GM12874 (cell line): ENCODE measurements around the gene OVCA2.

Experiments used
- CTCF ChIP-seq: IDR thresholded peaks from 2 replicates; pipeline ENCODE4 v1.5.1; 2011; ENCODE audit warnings: low read depth, mild to moderate bottlenecking, control low read depth, low read length, moderate library complexity; ENCODE audit not compliant: insufficient read depth

OVCA2 gene

DNA sequence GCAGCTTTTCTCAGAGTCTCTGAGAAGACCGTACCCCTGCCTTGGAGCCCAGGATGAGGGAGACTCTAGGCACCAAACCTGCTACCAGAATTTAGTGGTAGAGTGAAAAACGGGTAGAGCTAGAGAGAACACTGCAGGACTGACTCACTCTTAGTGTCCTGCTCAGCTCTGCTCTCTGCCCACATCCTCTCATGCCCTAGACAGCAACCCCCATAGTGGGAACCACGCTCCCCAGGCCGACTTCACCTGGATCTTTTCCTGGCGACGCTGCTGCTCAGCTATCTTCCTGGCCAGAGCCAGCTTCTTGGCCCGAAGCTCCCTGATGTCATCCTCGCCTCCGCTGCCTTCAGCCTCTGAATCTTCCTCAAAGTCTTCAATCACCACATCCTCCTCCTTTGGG, 39.7 kb downstream of the OVCA2 start:
- no peak for TF ChIP-seq CTCF

DNA sequence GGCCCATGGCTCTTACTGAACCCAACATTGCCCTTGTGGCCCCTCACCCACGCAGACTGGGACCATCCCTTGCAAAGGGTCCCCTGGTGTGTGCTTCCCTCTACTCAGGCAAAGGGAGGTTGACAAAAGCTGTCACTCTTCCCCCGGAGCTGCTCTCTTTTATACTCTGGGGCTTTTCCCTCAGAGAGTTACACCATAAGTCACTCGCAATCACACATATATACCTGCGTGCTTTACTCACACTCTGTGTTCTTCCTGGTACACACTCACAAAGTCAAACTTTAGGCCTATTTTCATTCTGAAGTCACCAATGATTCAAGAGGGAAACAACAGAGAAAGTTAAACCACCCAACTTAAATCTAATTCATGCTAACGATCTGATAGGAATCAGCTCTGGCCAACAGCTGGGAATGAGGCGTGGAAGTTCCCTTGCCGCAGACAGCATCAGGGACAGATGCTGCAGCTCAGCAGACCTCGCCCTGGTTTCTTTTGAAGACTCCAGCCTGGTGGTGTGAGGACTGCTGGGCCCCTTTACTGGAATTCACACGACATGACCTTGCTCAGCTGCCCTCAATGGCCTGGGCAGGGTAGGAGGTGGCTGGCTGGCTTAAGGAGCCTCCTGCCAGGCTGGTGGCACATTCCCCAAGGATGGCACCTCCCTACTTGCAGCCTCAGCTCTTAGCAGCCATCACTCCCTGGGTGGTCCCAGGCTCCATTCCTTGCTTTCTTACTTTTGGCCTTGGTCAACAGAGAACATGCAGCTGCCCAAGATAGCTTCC, 40.4 kb downstream of the OVCA2 start:
- TF ChIP-seq CTCF = no peak

DNA sequence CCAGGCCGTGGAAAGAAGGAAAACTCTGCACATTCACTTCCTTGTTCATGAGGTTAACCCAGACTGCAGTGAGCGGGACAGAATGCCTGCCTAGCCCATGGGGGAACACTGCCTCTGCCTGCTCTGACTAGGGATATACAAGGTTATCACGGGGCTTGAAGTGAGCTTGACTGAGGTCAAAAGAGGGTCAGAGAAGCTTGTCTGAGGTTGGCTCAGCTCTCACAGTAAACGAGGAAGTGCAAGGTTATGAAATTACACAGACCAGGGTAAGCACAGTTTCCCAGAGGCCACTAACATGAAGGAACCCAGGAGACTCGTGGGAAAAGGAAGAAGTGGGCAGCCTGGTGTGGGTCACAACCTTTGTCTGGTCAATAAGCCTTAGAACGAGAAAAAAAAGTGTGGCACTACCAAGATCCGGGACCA, 41.8 kb downstream of the OVCA2 start:
- TF ChIP-seq CTCF = no peak

DNA sequence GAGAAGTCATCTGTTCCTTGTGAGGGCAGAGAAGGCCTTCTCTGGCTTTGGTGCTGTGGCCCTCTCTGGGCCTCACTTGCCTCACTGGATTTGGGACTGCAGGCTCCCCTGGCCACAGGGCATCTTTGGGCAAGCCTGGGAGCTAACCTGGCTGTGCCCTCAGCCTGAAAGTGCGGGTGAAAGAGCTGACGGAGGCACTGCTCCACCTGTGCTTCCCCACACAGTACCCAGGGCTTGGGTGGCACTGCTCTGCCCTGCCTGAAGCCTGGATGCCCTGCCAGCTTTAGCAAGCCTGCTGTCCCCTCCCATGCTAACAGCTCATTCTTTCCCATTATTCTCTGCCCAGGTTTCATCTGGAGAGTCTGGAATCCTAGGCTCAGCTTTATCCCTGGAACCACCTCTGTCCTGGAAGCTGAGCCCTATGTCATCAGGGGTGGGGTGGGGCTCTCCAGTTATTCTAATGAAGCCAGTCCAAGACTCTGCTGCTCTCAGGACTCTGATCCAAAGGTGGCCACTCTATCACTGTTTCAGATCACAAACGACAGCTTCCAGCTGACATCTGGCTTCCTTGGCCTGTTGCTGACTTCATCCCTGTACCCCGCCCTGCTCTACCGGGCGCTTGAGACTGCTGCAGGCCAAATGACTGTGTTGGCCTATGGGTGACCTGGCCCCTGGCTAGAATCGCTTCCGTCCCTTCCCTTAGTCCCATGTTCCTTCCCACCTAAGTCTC, 42.4 kb downstream of the OVCA2 start:
- no peak for TF ChIP-seq CTCF

- TF ChIP-seq CTCF = no peak
These were observed 43.2 kb downstream of the OVCA2 start for GRCh38 chr17:2084766-2085647.

DNA sequence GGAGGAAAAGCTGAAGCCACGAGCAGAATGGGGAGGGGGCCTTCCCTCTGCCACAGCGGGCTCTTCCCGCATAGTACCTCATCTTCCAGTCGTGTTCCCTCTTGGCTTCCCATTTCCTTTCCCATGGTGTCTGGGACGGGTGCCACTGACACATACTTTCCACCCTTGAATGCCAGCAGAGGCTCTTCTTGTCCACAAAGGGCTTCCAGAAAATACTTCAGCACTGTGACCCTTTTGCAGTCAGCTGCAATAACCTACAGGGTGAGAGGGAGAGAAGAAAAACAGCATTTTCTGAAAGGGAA, 43.8 kb downstream of the OVCA2 start:
- no peak for TF ChIP-seq CTCF

DNA sequence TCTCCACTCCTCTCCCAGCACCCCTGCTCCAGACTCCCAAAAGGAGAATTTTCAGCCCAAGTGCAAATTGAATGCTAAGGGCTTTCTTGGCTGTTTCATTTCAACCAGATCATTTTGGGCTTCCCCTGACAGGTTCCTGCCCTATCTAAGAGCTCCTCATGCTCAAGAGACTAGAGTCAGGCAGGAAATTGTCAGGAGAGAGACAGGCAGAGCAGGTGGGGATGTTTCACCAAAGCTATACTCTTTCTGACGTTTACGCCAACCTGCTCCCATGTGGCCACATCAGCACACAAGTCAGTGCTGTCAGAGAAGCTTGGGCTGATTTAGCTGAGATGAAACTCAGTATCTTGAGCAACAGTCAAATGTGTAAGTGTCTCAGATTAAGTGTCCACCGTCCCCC, 44.5 kb downstream of the OVCA2 start:
- no peak for TF ChIP-seq CTCF
